Mucosa of descending colon (tissue), 3 donors: ENCODE data around the gene UBE2Z. TPM values are rescaled to one million over a fixed set of nuclear protein-coding genes. Genes with fewer than 3 reads are reported as not detected.

Experiments
- ATAC-seq: fragments of 200-7000 bp; cut with Tn5 transposase; one replicate; pipeline ENCODE4 v1.9.1; 2020; ENCODE audit warnings: mild to moderate bottlenecking, moderate library complexity
- DNase-seq, 3 donors: peaks; one replicate each; pipeline ENCODE4 v3.0.0-alpha.2; 2020
- H3K36me3 ChIP-seq: fragments of 200-600 bp; one replicate; pipeline ENCODE4 v1.8.0; 2021; ENCODE audit warnings: low read depth, mild to moderate bottlenecking
- H3K4me1 ChIP-seq: fragments of 200-600 bp; one replicate; pipeline ENCODE4 v1.8.0; 2021; ENCODE audit warnings: low read depth, mild to moderate bottlenecking
- H3K4me3 ChIP-seq: fragments of 200-600 bp; one replicate; pipeline ENCODE4 v1.8.0; 2021; ENCODE audit warnings: mild to moderate bottlenecking
- H3K9me3 ChIP-seq: fragments of 200-600 bp; one replicate; pipeline ENCODE4 v1.8.0; 2021; ENCODE audit warnings: mild to moderate bottlenecking
- intact Hi-C, 2 donors: fragments of 100-400 bp; cut with DNase I in 1 of 2; cut with micrococcal nuclease in 1 of 2; formaldehyde crosslinking; loops; one replicate each; pipeline versions ENCODE4 v1.11.0 to v1.11.1; 2022; cut with DNase I, micrococcal nuclease
- total RNA-seq, 3 donors: library from RNA; stranded (reverse); fragmentation: NEBNext Ultra II Directional in 2 of 3; extraction: Animal tissue kit (Norgen Biotek cat#: 25700) in 2 of 3; gene quantifications; one replicate each; pipeline versions ENCODE4 v1.2.1 to v1.2.4, GENCODE V29; 2021 to 2023
- TF ChIP-seq, protein P1 (sequence below): fragments of 200-600 bp; IDR thresholded peaks from one replicate; pipeline ENCODE4 v1.8.0; 2022; ENCODE audit warnings: antibody characterized with exemption, mild to moderate bottlenecking
- donor health status: DM: no; HTN: no; CAD: no; lungs with moderate emphysema.
- donor health status: DM: no; HTN: no; CAD: no.
- donor health status: DM: no; HTN: yes; CAD: no.

Gene UBE2Z
- total RNA-seq, 3 donors from 2014 or later = 67.6 to 70.5 (median 68.1) TPM

DNA sequence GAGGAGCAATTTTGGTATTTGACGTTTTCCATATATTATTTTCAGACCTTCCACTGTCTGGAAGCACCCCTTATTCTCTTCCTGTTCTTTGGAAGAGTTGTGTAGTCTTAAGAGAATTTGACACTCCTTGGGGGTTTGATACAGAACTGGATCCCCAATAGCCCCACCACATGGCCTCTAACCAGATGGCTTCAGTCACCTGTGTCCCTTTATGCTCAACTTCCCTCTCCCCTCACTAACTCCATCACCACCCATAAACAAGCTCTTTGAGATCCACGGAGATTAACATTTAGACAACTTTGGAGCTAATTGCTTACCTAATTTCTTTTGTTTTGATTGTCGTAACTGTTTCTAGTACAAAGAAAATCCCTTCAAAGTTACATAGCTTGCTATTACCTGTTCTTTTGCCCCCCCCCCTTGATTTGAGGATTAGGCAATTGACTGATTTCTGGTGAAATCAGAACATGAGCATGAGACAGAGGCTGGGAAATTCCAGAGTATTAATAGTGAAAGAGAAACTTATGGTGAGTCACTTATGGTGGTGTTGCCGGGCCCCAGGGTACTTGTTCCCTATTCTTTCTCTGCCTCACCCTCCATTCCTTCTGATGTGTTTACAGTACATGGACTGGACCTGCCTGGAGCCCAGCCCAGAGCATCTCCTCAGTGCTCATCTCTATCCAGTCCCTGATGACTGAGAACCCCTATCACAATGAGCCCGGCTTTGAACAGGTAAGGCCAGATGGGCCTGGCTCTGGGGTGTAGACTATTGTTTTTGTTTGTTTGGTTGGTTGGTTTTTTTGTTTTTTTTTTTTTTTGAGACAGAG lies 7.5 kb downstream of the UBE2Z start:
- intact Hi-C loops = no loop called here
- DNase-seq = no peak
- H3K36me3 ChIP-seq = peaks cover 3% of the 10 kb centered on the region

DNA sequence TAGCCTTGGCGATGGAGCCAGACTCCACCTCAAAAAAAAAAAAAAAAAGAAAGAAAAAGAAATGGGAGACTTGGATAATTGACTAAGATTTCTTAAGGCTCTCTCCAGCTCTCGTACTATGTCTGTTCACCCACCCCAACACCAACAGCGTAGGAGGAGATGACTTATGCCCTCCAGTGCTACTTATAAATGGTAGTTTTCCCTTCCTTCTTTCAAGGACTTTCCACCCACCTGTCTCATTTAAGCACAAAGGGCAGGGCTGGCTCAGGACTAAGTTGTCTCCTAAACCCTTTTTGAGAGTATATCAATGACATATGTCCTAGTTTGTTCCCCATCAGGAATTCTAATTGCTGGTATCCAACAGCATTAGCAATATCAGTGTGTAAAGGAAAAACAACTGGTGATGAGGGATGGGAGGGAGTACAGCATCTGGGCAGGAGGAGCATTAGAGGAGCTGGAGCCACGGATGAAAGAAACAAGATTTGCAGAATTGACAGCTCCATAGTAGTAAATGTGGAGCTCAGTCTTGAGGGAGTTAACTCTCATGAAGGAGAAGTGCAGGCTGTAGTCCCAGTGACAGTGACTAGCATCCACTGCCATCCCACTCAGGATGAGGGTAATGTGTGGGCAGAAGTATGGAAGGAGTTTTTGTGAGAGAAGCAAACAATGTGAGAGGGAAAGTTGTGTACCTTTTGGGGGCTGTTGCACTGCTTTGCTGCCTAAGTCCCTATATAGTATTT lies 17.2 kb downstream of the UBE2Z start:
- Histone ChIP-seq H3K4me3 (no peak overlapping the region), H3K36me3 (peaks cover 20% of the 10 kb centered on the region), H3K9me3 (no peaks in the 10 kb centered on the region), H3K4me1 (no peaks in the 10 kb centered on the region)
- DNase-seq (no peak), ATAC-seq (no peak)
- intact Hi-C loops = no loop called here
- TF ChIP-seq, protein P1, sequence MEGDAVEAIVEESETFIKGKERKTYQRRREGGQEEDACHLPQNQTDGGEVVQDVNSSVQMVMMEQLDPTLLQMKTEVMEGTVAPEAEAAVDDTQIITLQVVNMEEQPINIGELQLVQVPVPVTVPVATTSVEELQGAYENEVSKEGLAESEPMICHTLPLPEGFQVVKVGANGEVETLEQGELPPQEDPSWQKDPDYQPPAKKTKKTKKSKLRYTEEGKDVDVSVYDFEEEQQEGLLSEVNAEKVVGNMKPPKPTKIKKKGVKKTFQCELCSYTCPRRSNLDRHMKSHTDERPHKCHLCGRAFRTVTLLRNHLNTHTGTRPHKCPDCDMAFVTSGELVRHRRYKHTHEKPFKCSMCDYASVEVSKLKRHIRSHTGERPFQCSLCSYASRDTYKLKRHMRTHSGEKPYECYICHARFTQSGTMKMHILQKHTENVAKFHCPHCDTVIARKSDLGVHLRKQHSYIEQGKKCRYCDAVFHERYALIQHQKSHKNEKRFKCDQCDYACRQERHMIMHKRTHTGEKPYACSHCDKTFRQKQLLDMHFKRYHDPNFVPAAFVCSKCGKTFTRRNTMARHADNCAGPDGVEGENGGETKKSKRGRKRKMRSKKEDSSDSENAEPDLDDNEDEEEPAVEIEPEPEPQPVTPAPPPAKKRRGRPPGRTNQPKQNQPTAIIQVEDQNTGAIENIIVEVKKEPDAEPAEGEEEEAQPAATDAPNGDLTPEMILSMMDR = no peak

More for the DNA sequence above, 7.5 kb downstream of the UBE2Z start:
- peak; percentile 82 for ATAC-seq
- TF ChIP-seq, protein P1 = no peak
- Histone ChIP-seq H3K4me1 (peaks cover 3% of the 10 kb centered on the region), H3K9me3 (no peaks in the 10 kb centered on the region), H3K4me3 (no peak overlapping the region)

GRCh38 chr17:48925991-48926342 lies 17.8 kb downstream of the UBE2Z start:
- DNase-seq = no peak
- no peak overlapping the region for H3K4me3 ChIP-seq
- TF ChIP-seq, protein P1 = no peak
- no peak for ATAC-seq
- intact Hi-C loops = no loop called here
- H3K4me1 ChIP-seq = no peaks in the 10 kb centered on the region
- peaks cover 20% of the 10 kb centered on the region for H3K36me3 ChIP-seq
- no peaks in the 10 kb centered on the region for H3K9me3 ChIP-seq

DNA sequence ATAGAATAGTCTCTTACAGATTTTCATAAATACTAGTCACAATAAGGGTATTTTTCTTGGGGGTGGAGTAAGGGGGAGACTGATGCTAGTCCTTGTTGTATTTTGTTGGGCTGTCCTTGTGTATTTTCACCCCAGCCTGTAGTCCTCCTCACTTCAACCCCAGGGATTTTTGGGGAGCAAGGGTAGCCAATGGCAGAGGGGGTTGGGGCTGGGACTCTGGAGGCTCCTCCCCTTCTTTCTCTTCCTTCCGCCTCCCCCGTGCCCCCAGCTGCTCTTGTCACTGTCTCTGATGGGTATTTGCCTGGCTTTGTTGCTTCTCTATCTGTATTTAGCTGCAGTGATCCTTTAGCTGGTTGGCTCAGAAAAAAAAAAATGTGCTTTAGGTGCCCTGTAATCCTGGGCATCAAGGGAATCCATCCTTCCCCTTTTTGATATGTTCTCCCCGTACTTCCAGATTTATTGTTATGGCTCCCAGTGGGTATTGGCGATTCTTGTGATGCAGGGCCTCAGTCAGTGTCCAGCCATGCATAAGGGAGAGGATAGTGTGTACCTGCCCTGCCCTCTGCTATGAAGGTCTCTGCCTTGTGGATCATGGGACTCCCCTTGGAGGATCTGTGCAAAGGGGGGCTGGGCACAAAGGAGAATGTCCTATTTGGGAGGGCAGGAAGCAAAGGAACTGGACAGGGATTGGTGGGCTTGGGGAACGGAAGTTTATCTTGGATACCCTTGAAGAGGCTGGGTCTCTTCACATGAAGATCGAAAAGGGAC lies 20.0 kb downstream of the UBE2Z start:
- ATAC-seq = no peak
- no peaks in the 10 kb centered on the region for H3K9me3 ChIP-seq
- H3K4me3 ChIP-seq = no peak overlapping the region
- peaks cover 20% of the 10 kb centered on the region for H3K36me3 ChIP-seq
- TF ChIP-seq, protein P1 = no peak
- no peaks in the 10 kb centered on the region for H3K4me1 ChIP-seq
- intact Hi-C loops = no loop called here
- no peak for DNase-seq

- Histone ChIP-seq H3K4me3 (no peak overlapping the region), H3K36me3 (peaks cover 14% of the 10 kb centered on the region), H3K4me1 (no peaks in the 10 kb centered on the region), H3K9me3 (no peaks in the 10 kb centered on the region)
- TF ChIP-seq, protein P1 = no peak
- DNase-seq (no peak), ATAC-seq (peak; percentile 49)
- intact Hi-C loops = no loop called here
These were observed 20.9 kb downstream of the UBE2Z start for GRCh38 chr17:48928876-48929811.
